Stimulated activated CD8-positive, alpha-beta memory T cell treated with anti-CD3 and anti-CD28 coated beads, Interleukin-2, amount 100 ng/mL, for 1 hour (primary cell): ENCODE measurements around the gene NENF.
"Not testable (repeated sequence)": the region's sequence is repeated elsewhere in the genome, so short reads cannot be mapped to it uniquely, and the experiment has no call there.

ENCODE experiments used
- DNase-seq, 2 donors: peaks; one replicate each; pipeline ENCODE4 v3.0.0-alpha.2; 2020; ENCODE audit warnings: low read depth in 2 of 2

Gene NENF

DNA sequence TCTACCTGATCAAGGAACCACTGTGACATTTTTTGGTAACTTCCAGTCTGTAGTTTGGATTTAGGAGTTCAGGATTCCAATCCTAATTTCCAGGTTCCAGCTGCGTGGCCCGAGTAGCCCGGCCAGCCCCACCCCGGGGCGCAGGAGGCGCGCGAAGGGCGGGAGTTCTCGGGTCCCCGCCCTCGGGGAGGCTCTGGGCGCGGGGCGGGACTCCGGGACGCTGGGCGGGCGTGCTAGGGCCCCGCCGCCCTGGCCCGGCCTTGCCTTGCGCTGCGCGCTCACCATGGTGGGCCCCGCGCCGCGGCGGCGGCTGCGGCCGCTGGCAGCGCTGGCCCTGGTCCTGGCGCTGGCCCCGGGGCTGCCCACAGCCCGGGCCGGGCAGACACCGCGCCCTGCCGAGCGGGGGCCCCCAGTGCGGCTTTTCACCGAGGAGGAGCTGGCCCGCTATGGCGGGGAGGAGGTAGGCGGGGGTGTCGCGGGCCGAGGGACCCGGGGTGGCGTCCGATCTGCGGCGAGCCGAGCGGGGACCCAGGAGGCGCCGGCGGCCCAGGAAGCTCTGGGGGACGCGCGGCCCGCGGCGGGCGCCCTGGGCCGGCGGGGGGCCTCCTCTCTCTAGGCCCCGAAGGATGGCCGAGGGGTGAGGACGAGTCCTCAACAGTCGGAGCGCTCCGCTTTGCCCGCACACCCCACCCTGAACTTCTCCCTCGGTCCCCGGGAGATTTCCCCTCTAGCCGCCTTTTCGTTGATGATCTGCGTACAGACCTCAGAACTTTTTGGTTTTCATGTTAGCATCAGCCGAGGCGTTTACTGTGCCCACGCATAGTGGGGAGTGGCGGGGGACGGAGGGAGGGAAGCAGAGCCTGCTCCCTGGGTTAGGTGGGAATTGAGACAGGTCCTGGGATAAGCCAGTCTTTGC, at the start of gene NENF:
NENF (plus strand) TSS at position 260 of the 916 bp plus-strand sequence; CDS start at position 284, 24 bp downstream.
- DNase-seq: peak; percentile 28 to 56

DNA sequence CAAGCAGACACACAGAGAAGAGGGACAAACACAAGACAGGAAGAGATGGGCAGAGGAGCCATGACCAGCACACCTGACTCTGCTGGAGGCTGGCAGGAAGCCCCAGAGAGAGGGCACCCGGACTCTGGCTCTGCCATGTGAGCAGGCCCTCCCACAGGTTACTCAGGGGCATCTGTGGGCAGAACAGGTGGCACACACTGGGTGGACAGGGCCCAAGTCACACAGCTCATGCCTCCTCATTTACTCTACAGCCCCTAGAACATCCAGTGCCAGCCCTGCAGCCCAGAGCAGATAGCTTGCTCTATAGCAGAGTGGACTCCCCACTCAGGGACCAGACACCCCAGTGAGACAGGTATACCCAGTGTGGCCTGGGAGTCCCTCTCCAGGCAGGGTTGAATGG, 46.7 kb upstream of the NENF start:
- no peak for DNase-seq

- no peak for DNase-seq
Measured at GRCh38 chr1:212388985-212389716, 43.6 kb upstream of the NENF start.

DNA sequence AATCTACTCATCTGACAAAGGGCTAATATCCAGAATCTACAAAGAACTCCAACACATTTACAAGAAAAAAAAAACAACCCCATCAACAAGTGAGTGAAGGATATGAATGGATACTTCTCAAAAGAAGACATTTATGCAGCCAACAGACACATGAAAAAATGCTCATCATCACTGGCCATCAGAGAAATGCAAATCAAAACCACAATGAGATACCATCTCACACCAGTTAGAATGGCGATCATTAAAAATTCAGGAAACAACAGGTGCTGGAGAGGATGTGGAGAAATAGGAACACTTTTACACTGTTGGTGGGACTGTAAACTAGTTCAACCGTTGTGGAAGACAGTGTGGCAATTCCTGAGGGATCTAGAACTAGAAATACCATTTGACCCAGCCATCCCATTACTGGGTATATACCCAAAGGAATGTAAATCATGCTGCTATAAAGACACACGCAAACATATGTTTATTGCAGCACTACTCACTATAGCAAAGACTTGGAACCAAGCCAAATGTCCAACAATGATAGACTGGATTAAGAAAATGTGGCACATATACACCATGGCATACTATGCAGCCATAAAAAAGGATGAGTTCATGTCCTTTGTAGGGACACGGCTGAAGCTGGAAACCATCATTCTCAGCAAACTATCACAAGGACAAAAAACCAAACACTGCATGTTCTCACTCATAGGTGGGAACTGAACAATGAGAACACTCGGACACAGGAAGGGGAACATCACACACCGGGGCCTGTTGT, 36.9 kb upstream of the NENF start:
- DNase-seq: not testable (repeated sequence)

DNA sequence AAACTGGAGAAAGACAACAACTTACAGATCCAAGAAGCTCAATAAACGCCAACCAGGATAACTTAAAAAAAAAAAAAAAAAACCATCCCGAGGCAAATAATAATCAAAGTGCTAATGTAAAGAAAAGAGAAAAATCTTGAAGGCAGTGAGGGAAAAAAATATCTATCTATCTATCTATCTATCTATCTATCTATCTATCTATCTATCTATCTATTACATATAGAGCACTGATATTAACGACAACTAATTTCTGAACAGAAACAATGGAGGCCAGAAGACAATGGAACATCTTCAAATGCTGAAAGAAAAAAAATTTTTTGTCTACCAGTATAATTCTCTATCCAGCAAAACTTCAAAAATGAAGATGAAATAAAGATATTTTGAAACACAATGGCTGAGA, 36.1 kb upstream of the NENF start:
- no peak for DNase-seq

- DNase-seq: no peak
Measured at GRCh38 chr1:212397171-212397570, 35.5 kb upstream of the NENF start.

GRCh38 chr1:212401042-212401441, 31.7 kb upstream of the NENF start:
- DNase-seq: no peak

DNA sequence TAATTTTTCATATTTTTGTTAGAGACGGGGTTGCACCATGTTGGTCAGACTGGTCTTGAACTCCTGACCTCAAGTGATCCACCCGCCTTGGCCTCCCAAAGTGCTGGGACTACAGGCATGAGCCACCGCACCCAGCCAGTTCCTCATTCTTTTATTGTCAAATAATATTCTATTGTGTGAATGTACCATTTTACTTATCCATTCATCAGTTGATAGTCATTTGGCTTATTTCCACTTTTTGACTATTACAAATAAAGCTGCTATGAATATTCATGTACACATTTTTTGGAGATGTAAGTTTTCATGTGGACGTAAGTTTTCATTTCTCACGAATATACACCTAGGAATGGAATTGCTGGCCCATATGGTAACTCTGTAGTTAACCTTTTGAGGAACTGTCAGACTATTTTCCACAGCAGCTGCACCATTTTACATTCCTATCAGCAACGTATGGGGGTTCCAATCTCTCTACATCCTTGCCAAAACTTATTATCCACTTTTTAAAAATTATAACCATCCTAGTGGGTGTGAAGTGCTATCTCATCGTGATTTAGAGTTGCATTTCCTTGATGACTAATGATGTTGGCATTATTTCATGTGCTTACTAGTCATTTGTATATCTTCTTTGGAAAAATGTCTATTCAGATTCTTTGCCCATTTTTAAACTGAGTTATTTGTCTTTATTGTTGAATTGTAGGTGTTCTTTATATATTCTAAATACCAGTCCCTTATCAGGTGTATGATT, 30.7 kb upstream of the NENF start:
- no peak for DNase-seq

- DNase-seq: no peak
Measured at GRCh38 chr1:212402666-212403321, 29.9 kb upstream of the NENF start.

GRCh38 chr1:212410231-212410820, 22.4 kb upstream of the NENF start:
- no peak for DNase-seq

- DNase-seq: no peak
Measured at GRCh38 chr1:212412374-212412773, 20.3 kb upstream of the NENF start.

- DNase-seq: no peak
Measured at GRCh38 chr1:212413902-212414327, 18.8 kb upstream of the NENF start.

DNA sequence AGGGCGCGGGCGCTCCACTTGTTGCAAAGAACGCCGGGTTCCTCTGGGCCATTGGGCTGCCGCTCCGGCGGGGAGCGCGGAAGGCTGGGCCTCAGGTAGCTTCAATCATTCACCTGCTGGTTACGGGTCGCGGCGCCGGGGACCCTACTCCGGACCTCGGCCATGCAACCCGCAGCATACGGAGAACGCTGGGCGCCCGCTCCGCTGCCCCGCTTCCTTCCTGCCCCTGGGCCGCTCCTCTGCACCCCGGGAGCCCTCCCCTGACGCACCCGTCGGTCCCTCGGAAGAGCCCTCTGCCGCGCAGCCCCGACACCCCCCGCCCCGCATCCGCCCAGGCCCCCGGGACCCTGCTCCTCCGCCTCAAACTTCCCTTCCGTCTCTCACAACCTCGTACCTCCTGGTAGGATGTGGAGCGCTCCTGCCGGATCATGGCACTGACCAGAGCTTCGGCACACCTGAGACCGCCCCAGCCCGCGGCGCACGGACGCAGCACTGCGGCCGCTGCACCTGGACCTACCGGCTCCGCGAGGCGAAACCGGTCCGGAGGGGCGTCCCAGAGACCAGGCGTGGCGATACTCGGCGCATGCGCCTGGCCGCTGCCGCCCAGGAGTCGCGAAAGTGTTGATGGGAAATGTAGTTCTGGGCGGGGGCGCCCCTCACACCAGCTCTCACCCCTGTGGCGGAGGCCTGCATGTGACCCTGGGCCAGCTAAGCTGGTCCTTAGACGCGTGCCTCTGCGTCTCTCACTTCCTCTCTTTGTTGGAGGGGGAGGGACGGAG, 18.2 kb upstream of the NENF start, which contains the start of gene PACC1:
PACC1 (minus strand) TSS at position 559 of the 779 bp plus-strand sequence; CDS start at position 430, 129 bp downstream.
- peak; percentile 77 to 78 for DNase-seq

GRCh38 chr1:212415107-212415841, 17.4 kb upstream of the NENF start:
- no peak for DNase-seq

GRCh38 chr1:212421165-212421564, 11.6 kb upstream of the NENF start:
- no peak for DNase-seq

- no peak for DNase-seq
Measured at GRCh38 chr1:212423879-212424278, 8.8 kb upstream of the NENF start.

DNA sequence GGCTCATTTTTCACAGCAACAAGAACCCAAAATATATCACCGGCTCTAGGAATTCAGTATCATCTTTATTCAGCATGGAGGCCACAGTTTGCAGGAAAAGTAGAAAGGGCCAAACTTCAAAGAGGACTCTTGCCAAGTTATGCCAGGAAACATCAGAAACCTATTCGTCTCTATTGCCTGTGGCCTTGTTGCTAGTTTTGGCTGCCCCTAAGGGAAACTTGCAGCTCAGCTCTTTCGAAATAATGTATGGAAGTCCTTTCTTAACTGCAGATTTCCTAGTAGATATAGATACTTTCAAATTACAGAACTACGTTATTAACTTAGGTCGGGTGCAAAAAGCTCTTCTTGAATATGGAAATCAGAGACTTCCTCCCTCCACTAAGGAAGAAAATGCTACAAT, 4.2 kb upstream of the NENF start:
- no peak for DNase-seq

GRCh38 chr1:212430416-212430815, 2.3 kb upstream of the NENF start:
- no peak for DNase-seq

DNA sequence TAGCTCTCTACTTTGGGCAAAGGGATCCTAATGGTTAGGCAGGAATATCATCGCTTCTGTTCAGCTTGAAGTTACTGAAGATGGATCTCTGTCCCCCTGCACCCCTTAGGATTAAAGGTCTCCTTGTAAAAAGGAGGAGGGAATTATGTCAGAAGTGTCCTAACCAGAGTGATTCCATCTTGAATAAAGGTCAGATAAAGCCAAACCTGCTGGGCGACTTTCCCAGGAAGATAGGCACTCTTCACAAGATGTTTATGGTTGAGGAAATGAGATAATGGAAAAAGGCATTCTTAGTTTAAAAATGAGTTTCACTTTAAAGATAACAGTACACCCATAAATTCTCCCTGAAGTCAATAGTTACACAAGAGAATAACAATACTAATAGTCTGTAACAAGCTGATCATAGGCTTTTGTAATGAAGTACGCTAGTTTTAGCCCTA, 1.7 kb upstream of the NENF start:
- DNase-seq: no peak
